PFSK-1 (cell line): ENCODE measurements around the gene ITGA11.

ENCODE experiments used
- FOXP2 ChIP-seq: optimal IDR thresholded peaks from 2 replicates; pipeline ENCODE3; 2011; ENCODE audit warnings: borderline replicate concordance, control low read depth, inconsistent platforms; ENCODE audit not compliant: insufficient read depth; ENCODE audit errors: extremely low read length, extremely low read depth
- POLR2AphosphoS5 ChIP-seq: IDR thresholded peaks from 2 replicates; pipeline ENCODE4 v1.6.1; 2012; ENCODE audit warnings: low read depth, mild to moderate bottlenecking, control low read depth, low read length, moderate library complexity
- SIN3A ChIP-seq: IDR thresholded peaks from 2 replicates; pipeline ENCODE4 v1.6.1; 2012; ENCODE audit warnings: mild to moderate bottlenecking, low read length, moderate library complexity, borderline replicate concordance; ENCODE audit not compliant: insufficient read depth
- TAF1 ChIP-seq: IDR thresholded peaks from 2 replicates; pipeline ENCODE4 v1.6.1; 2012; ENCODE audit warnings: low read length, control low read depth, borderline replicate concordance; ENCODE audit not compliant: insufficient read depth
- TF ChIP-seq, protein P1 (sequence below), 2 experiments: IDR thresholded peaks; 2 replicates each; pipeline versions ENCODE4 v1.6.1 to v1.8.0; 2011 to 2012; ENCODE audit warnings: low read depth in 2 of 2, low read length in 2 of 2, control low read depth in 1 of 2, inconsistent platforms in 1 of 2, mild to moderate bottlenecking in 1 of 2, moderate library complexity in 1 of 2; ENCODE audit not compliant: insufficient read depth in 1 of 2

The ITGA11 gene

DNA sequence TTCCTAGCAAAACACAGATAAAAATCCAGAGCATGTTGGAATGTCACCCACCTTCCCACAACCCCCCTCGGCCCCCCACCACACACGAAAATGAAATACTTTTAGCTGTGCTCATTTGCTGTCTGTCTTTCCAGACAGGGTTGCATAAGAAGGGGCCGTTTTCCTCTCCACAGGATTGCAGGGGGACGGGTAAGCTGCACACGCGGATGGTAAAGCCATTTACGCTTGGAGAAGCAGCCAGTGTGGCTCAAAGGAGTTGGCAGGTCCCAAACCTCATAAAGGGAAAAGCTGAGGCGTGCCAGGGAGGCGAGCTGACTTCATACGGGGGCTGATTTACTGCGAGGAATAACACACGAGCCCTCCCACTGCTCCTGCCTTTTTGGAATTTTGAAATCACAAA lies 47.4 kb upstream of the ITGA11 start:
- TF ChIP-seq, protein P1, sequence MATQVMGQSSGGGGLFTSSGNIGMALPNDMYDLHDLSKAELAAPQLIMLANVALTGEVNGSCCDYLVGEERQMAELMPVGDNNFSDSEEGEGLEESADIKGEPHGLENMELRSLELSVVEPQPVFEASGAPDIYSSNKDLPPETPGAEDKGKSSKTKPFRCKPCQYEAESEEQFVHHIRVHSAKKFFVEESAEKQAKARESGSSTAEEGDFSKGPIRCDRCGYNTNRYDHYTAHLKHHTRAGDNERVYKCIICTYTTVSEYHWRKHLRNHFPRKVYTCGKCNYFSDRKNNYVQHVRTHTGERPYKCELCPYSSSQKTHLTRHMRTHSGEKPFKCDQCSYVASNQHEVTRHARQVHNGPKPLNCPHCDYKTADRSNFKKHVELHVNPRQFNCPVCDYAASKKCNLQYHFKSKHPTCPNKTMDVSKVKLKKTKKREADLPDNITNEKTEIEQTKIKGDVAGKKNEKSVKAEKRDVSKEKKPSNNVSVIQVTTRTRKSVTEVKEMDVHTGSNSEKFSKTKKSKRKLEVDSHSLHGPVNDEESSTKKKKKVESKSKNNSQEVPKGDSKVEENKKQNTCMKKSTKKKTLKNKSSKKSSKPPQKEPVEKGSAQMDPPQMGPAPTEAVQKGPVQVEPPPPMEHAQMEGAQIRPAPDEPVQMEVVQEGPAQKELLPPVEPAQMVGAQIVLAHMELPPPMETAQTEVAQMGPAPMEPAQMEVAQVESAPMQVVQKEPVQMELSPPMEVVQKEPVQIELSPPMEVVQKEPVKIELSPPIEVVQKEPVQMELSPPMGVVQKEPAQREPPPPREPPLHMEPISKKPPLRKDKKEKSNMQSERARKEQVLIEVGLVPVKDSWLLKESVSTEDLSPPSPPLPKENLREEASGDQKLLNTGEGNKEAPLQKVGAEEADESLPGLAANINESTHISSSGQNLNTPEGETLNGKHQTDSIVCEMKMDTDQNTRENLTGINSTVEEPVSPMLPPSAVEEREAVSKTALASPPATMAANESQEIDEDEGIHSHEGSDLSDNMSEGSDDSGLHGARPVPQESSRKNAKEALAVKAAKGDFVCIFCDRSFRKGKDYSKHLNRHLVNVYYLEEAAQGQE (IDR thresholded peaks at IDR 0.05; ENCODE audit: insufficient read depth in 1 of 2, low read depth in 2 of 2, low read length in 2 of 2), result no peak
- TF ChIP-seq TAF1 (no peak), SIN3A (no peak), FOXP2 (no peak), POLR2AphosphoS5 (no peak)

DNA sequence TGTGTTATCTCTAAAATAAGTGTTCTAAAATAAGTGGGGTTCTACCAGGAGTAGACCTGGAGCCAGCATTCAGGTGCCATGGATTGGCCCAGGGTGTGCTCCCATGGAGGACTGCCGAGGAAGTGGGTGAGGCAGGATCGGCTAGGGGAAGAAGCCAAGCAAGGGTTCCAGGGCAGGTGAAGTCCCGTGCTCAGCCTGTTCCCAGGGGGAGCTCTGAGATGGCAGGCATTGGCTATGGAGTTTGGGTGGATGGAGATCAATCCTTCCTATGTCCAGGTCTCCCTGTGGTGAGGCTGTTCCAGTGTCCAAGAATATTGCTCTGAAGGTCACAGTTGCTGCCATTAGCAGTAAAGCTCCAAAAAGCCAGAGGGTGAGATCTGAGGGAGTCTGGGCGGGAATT lies 46.9 kb upstream of the ITGA11 start:
- TF ChIP-seq FOXP2 (no peak), TAF1 (no peak), POLR2AphosphoS5 (no peak), SIN3A (no peak)
- TF ChIP-seq, protein P1 (IDR thresholded peaks at IDR 0.05; ENCODE audit: insufficient read depth in 1 of 2, low read depth in 2 of 2, low read length in 2 of 2), result no peak

DNA sequence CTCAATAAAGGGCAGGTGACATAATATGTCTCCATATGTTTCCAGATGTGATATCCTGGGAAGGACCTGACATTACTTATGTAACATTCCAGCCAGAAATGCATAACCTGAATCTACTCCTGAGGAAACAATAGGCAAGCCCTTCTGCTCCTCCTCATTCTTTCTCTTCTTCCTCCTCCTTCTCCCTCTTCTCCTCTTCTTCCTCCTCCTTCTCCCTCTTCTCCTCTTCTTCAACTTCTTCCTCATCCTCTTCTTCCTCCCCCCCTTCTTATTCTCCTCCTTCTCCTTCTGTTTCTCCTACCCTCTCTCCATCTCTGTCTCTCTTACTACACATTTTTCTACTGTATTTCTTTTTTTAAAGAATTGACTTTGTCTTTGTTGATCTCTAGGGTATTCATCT lies 43.5 kb upstream of the ITGA11 start:
- TF ChIP-seq SIN3A (no peak), TAF1 (no peak), POLR2AphosphoS5 (no peak), FOXP2 (no peak)
- TF ChIP-seq, protein P1 (IDR thresholded peaks at IDR 0.05; ENCODE audit: insufficient read depth in 1 of 2, low read depth in 2 of 2, low read length in 2 of 2), result no peak

DNA sequence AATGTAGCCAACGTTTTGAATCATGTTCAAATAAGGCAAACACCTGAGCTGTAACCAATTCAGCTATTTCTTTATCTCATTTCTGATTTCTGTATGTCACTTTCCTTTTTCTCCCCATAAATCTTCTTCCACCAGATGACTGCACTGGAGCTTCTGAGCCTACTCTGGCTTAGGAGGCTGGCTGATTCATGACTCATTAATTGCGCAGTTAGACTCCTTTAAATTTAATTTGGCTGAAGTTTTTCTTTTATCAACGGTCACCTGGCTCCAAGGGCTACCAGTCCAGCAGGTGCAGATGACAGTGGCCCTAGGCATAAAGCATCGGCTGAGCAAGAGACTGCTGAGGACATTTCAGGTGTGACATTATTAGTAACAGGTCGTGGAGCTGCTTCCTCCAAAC lies 39.6 kb upstream of the ITGA11 start:
- TF ChIP-seq FOXP2 (no peak), SIN3A (no peak), TAF1 (no peak), POLR2AphosphoS5 (no peak)
- TF ChIP-seq, protein P1 (IDR thresholded peaks at IDR 0.05; ENCODE audit: insufficient read depth in 1 of 2, low read depth in 2 of 2, low read length in 2 of 2), result no peak

DNA sequence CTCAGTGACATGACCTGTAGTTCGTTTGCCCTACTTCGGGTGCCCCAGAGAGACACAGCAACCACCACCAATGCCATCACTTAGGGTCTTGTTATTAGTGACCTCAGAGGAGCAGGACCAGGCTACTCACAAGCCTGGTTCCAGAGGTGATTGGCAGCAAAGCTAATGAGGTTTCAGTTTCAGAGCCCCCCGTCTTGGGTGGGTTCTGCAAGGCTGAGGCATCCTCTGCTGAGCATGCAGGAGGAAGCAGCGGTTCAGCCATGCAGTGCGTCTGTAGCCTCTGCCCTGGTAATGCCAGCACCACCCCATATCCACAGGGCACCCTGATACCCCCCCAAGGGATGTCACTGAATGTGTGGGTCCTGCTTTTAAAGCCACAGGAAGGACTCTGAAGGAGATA lies 39.0 kb upstream of the ITGA11 start:
- TF ChIP-seq POLR2AphosphoS5 (no peak), SIN3A (no peak), FOXP2 (no peak), TAF1 (no peak)
- TF ChIP-seq, protein P1 (IDR thresholded peaks at IDR 0.05; ENCODE audit: insufficient read depth in 1 of 2, low read depth in 2 of 2, low read length in 2 of 2), result no peak
